ENCODE results near the gene ZSWIM5.
A peak's percentile ranks its signal among the peaks of the same experiment; 100 is the strongest.
"Not testable (repeated sequence)": the region's sequence is repeated elsewhere in the genome, so short reads cannot be mapped to it uniquely, and the experiment has no call there.

The ZSWIM5 gene

DNA sequence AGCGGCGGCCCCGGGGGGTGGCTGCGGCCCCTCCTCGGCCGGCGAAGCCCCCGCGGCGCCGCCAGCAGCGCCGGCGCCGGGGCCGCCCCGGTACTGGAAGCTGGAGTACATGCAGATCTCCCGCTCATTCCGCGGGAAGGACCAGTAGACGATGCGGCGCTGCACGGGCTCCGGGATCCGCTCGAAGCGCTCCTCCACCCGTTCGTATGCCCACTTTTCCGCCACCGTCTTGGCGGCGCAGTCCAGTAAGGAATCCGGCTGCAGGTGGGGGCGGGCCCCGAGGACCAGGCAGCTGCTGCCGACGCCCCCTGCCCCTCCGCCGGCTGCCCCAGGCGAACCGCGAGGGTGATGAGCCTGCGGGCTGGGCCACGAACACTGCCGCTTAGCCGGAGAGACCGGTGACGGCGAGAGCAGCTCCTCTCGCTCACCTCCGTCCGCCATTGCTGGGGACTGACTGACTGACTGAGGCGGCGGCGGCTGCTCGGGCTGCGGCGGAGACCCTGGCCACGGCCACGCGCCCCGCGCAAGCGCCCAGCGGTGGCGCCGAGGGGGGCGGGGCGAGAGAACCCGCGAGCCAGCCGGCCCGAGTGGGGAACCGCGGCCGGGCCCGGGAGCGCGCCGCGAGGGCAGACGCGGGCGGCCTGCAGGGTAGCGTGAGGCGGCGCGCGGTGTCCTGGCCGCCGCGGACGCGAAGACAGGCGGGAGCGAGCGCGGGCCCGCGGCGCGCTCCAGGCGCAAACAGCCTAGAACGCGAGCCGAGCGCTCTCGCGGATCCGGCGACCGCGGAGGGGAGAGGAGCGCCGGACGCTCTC lies at the start of gene ZSWIM5:
TSS of gene ZSWIM5 (minus strand) at position 696 of the 812 bp plus-strand sequence. CDS start at position 441, 255 bp downstream.
- Mint-ChIP-seq H3K9me3 (no peaks in the 10 kb centered on the region), H3K27me3 (peaks cover 67% of the 10 kb centered on the region), H3K4me3 (peak within 1 kb of the TSS; percentile 72), H3K36me3 (ENCODE audit: low read depth) (no peaks in the 10 kb centered on the region), H3K4me1 (ENCODE audit: low read depth) (peaks cover 17% of the 10 kb centered on the region), H3K27ac (no peak within 1 kb of the TSS)
- intact Hi-C loops (cut with micrococcal nuclease), result no loop called here

DNA sequence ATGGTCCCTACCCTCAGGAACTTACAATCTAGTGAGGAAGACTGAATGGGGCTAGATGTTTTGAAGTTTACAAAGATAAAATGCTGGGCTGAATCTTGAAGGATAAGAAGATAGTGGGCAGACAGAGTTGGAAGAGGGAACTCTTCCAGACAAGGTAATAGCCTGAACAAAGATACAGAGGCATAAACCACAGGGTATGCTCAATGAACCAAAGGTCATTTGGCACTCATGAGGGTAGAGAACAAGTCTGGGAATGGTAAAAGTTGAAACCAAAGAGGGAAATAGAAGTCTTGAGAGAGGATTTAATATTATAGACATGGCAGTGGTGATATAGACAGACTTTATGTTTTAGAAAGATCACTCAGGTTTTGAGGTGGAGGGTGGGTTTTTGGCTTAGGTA lies 48.1 kb upstream of the ZSWIM5 start:
- Mint-ChIP-seq H3K36me3 (ENCODE audit: low read depth) (no peaks in the 10 kb centered on the region), H3K4me3 (no peak overlapping the region), H3K27ac (no peak overlapping the region), H3K9me3 (peaks cover 27% of the 10 kb centered on the region), H3K4me1 (ENCODE audit: low read depth) (no peaks in the 10 kb centered on the region), H3K27me3 (peaks cover 2% of the 10 kb centered on the region)
- intact Hi-C loops (cut with micrococcal nuclease), result no loop called here

DNA sequence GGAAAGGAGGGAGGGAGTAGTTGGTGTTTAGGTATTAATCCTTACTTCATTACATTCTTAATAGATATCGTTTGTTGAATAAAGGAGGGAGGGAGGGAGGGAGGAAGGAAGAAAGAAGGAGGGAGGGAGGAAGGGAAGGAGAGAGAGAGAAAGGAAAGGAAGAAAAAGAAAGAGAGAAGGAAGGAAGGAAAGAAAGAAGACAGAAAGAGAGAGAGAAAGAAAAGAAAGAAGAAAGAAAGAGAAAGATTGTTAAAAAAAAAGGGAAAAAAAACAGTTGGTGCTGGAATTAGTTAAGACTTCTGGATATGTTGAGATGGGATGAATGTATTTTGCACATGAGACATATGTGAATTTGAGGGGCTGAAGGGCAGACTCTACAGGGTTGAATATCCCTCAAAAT lies 44.1 kb upstream of the ZSWIM5 start:
- intact Hi-C loops (cut with micrococcal nuclease), result no loop called here
- H3K9me3 Mint-ChIP-seq, result peaks cover 11% of the 10 kb centered on the region
- peaks cover 2% of the 10 kb centered on the region for H3K27me3 Mint-ChIP-seq
- no peak overlapping the region for H3K27ac Mint-ChIP-seq
- no peaks in the 10 kb centered on the region for H3K36me3 Mint-ChIP-seq (ENCODE audit: low read depth)
- no peaks in the 10 kb centered on the region for H3K4me1 Mint-ChIP-seq (ENCODE audit: low read depth)
- no peak overlapping the region for H3K4me3 Mint-ChIP-seq

DNA sequence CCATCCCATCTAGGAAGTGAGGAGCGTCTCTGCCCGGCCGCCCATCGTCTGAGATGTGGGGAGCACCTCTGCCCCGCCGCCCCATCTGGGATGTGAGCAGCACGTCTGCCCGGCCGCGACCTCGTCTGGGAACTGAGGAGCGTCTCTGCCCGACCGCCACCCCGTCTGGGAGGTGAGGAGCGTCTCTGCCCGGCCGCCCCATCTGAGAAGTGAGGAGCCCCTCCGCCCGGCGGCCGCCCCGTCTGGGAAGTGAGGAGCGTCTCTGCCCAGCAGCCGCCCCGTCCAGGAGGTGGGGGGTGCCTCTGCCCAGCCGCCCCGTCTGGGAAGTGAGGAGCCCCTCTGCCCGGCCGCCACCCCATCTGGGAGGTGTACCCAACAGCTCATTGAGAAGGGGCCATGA lies 41.6 kb upstream of the ZSWIM5 start:
- H3K4me1 Mint-ChIP-seq (ENCODE audit: low read depth); H3K36me3 Mint-ChIP-seq (ENCODE audit: low read depth); intact Hi-C loops (cut with micrococcal nuclease); H3K4me3 Mint-ChIP-seq; H3K27ac Mint-ChIP-seq; H3K27me3 Mint-ChIP-seq: not testable (repeated sequence)
- H3K9me3 Mint-ChIP-seq, result peaks cover 12% of the 10 kb centered on the region

DNA sequence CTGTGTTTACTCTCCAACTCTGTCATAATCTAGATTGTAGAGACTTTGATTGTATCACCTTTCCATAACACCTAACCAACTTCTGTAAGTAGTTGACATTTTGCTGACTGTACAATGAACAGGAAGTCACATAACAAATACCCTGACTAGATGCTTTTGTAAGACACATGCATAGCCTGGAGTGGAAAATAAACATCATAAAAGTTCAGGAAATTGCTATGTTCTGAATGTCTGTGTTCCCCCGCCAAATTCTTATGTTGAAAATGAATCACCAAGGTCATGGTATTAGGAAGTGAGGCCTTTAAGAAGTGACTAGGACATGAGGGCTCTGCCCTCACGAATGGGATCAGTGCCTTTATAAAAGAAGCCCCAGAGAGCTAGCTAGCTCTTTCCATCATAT lies 40.4 kb upstream of the ZSWIM5 start:
- Mint-ChIP-seq H3K9me3 (peaks cover 25% of the 10 kb centered on the region), H3K4me1 (ENCODE audit: low read depth) (no peaks in the 10 kb centered on the region), H3K4me3 (no peak overlapping the region), H3K27ac (no peak overlapping the region), H3K36me3 (ENCODE audit: low read depth) (no peaks in the 10 kb centered on the region), H3K27me3 (peaks cover 2% of the 10 kb centered on the region)
- intact Hi-C loops (cut with micrococcal nuclease), result no loop called here

DNA sequence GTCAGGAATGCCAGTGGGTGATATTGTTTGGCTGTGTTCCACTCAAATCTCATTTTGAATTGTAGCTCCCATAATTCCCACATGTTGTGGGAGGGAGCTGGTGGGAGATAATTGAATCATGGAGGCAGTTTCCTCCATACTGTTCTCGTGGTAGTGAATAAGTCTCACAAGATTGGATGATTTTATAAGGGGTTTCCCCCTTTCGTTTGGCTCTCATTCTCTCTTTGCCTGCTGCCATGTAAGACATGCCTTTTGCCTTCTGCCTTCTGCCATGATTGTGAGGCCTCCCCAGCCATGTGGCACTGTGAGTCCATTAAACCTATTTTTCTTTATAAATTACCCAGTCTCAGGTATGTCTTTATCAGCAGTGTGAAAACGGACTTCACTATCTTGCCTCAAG lies 40.0 kb upstream of the ZSWIM5 start:
- H3K36me3 Mint-ChIP-seq (ENCODE audit: low read depth); H3K27ac Mint-ChIP-seq; intact Hi-C loops (cut with micrococcal nuclease); H3K4me1 Mint-ChIP-seq (ENCODE audit: low read depth); H3K4me3 Mint-ChIP-seq; H3K27me3 Mint-ChIP-seq: not testable (repeated sequence)
- peaks cover 29% of the 10 kb centered on the region for H3K9me3 Mint-ChIP-seq

DNA sequence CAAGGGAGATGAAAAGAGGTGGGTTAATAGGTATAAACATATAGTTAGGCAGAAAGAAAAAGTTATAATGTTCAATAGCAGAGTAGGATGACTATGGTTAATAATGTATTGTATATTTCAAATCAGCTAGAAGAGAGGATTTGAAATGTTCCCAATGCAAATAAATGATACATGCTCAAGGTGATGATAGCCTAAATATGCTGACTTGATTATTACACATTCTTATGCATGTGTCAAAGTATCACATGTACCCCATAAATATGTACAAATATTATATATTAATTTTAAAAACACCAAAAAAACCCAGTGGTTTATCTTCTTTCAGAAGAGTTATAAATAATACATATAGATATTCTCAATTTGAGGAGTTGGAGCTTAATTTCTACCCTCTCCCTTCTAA lies 38.3 kb upstream of the ZSWIM5 start:
- no peak overlapping the region for H3K27ac Mint-ChIP-seq
- H3K4me1 Mint-ChIP-seq (ENCODE audit: low read depth), result no peaks in the 10 kb centered on the region
- intact Hi-C loops (cut with micrococcal nuclease), result no loop called here
- no peaks in the 10 kb centered on the region for H3K27me3 Mint-ChIP-seq
- no peaks in the 10 kb centered on the region for H3K36me3 Mint-ChIP-seq (ENCODE audit: low read depth)
- H3K9me3 Mint-ChIP-seq, result peaks cover 33% of the 10 kb centered on the region
- no peak overlapping the region for H3K4me3 Mint-ChIP-seq

DNA sequence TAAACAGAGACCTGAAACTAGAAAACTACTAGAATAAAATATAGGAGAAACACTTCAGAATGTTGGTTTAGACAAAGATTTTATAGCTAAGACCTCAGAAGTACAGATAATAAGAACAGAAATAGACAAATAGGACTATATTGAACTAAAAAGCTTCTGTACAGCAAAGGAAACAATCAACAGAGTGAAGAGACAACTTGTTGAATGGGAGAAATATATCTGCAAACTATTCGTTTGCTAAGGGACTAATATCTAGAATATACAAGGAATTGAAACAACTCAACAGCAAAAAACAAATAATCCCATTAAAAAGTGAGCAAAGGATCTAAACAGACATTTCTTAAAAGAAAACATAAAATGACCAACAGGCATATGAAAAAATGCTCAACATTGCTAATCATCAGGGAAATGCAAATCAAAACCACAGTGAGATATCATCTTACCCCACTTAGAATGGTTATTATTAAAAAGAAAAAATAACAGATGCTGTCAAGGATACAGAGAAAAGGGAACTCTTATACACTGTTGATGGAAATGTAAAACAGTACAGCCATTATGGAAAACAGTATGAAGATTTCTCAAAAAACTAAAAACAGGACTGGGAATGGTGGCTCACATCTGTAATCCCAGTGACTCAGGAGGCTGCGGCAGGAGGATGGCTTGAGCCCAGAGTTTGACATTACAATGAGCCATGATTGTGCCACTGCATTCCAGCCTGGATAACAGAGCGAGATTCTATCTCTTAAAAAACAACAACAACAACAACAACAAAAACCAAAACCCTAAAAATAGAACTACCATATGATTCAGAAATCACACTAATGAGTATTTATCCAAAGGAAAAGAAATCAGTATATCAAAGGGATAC lies 37.3 kb upstream of the ZSWIM5 start:
- Mint-ChIP-seq H3K4me1 (ENCODE audit: low read depth) (no peaks in the 10 kb centered on the region), H3K4me3 (no peak overlapping the region), H3K27me3 (no peaks in the 10 kb centered on the region), H3K27ac (no peak overlapping the region), H3K36me3 (ENCODE audit: low read depth) (no peaks in the 10 kb centered on the region), H3K9me3 (peaks cover 33% of the 10 kb centered on the region)
- intact Hi-C loops (cut with micrococcal nuclease), result no loop called here

DNA sequence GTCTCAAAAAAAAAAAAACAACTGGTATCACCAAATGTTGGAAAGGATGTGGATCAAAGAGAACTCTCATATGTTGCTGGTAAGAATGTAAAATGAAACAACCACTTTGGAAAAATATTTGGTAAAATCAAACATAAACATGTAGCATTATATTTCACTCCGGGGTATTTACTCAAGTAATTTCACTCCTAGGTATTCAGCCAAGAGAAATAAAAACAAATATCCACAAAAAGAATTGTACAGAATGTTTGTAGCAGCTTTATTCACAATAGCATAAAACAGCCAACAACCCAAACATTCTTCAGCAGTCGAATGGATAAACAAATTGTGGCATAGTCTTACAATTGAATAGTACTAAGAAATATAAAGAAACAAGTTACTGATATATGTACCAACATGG lies 32.4 kb upstream of the ZSWIM5 start:
- intact Hi-C loops (cut with micrococcal nuclease), result no loop called here
- no peaks in the 10 kb centered on the region for H3K27me3 Mint-ChIP-seq
- H3K4me3 Mint-ChIP-seq, result no peak overlapping the region
- H3K27ac Mint-ChIP-seq, result no peak overlapping the region
- H3K9me3 Mint-ChIP-seq, result peaks cover 22% of the 10 kb centered on the region
- no peaks in the 10 kb centered on the region for H3K4me1 Mint-ChIP-seq (ENCODE audit: low read depth)
- H3K36me3 Mint-ChIP-seq (ENCODE audit: low read depth), result no peaks in the 10 kb centered on the region

DNA sequence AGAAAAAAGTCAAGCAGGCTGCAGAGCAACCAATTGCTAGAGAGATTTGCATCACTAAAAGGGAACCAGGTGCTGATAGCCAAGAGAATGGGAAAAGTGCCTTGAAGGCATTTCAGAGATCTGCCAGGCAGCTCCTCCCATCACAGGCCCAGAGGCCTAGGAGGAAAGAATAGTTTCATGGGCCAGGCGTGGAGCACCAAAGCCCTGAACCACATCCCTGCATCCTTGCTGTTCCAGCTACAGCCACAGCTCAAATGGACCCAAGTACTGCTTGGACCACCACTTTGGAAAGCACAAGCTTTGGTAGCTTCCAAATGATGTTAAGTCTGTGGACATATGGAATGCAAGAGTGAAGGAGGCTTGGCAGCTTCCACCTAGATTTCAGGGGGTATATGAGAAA lies 29.7 kb upstream of the ZSWIM5 start:
- no peaks in the 10 kb centered on the region for H3K4me1 Mint-ChIP-seq (ENCODE audit: low read depth)
- peaks cover 2% of the 10 kb centered on the region for H3K9me3 Mint-ChIP-seq
- H3K27me3 Mint-ChIP-seq, result no peaks in the 10 kb centered on the region
- no peak overlapping the region for H3K4me3 Mint-ChIP-seq
- H3K36me3 Mint-ChIP-seq (ENCODE audit: low read depth), result no peaks in the 10 kb centered on the region
- no peak overlapping the region for H3K27ac Mint-ChIP-seq
- intact Hi-C loops (cut with micrococcal nuclease), result no loop called here

DNA sequence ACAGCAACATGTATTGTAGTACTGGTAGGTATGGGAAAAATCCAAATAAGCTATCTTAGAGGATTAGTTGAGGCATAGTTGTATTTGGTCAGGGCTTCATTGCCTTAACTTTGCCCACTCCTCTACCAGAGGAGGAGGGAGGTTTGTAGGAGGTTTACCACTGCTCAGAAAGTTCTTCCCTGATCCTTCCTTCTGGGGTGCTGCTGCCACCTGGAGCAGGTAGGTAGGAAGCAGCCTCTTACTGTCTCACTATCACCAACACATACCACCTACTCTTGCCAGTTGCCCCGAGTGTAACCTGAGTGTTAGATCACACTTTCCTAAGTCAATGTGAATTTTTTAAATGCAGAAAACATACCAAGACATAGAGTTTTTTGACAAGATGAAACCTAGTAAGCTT lies 24.1 kb upstream of the ZSWIM5 start:
- Mint-ChIP-seq H3K4me3 (no peak overlapping the region), H3K27ac (no peak overlapping the region), H3K9me3 (no peaks in the 10 kb centered on the region), H3K27me3 (peaks cover under 1% of the 10 kb centered on the region), H3K4me1 (ENCODE audit: low read depth) (no peaks in the 10 kb centered on the region), H3K36me3 (ENCODE audit: low read depth) (no peaks in the 10 kb centered on the region)
- intact Hi-C loops (cut with micrococcal nuclease), result no loop called here

DNA sequence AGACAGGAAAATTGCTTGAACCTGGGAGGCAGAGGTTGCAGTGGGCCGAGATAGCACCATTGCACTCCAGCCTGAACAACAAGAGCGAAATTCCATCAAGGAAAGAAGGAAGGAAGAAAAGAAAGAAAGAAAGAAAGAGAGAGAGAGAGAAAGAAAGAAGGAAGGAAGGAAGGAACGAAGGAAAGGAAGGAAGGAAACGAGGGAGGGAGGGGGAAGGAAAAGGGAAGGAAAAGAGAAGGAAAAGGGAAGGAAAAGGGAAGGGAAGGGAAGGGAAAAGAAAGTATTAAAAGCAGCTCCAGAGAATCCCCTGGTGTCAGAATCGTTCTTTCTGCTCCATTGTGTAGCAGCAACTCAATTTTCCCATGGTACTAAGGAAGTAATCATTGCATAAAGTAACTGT lies 19.2 kb upstream of the ZSWIM5 start:
- Mint-ChIP-seq H3K9me3 (no peaks in the 10 kb centered on the region), H3K4me3 (no peak overlapping the region), H3K36me3 (ENCODE audit: low read depth) (no peaks in the 10 kb centered on the region), H3K27me3 (peaks cover 5% of the 10 kb centered on the region), H3K4me1 (ENCODE audit: low read depth) (no peaks in the 10 kb centered on the region), H3K27ac (no peak overlapping the region)
- intact Hi-C loops (cut with micrococcal nuclease), result no loop called here

DNA sequence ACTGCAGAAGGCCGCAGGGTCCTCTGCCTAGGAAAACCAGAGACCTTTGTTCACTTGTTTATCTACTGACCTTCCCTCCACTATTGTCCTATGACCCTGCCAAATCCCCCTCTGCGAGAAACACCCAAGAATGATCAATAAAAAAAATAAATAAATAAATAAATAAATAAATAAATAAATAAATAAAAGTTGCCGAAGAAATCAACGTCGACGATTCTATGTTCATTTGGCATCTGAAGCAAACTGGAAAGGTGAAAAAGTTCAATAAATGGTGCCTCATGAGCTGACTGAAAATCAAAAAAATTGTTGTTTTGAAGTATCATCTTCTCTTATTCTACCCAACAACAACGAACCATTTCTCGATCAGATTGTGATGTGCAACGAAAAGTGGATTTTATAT lies 17.3 kb upstream of the ZSWIM5 start:
- H3K4me3 Mint-ChIP-seq; H3K36me3 Mint-ChIP-seq (ENCODE audit: low read depth); H3K27me3 Mint-ChIP-seq; H3K4me1 Mint-ChIP-seq (ENCODE audit: low read depth); H3K27ac Mint-ChIP-seq; H3K9me3 Mint-ChIP-seq; intact Hi-C loops (cut with micrococcal nuclease): not testable (repeated sequence)

DNA sequence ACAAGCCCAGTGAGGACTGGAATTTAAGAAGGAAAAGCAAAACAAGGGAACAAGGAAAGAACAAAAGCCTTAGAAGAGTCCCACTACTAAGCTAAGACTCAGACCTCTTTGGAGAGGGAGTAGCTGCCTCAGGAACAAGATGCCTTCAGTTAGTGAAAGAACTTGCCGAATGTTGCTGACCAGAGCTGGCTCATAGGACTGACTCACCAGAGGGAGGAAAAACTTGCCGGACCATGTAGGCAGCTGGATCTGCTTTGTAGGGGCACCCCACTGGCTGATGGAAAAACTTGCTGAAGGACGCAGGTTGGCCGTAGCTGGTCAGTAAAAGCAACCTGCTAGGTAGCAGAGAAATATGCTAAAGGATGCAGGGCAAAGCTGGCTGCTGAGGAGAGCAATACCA lies 15.3 kb upstream of the ZSWIM5 start:
- Mint-ChIP-seq H3K27me3 (peaks cover 5% of the 10 kb centered on the region), H3K36me3 (ENCODE audit: low read depth) (no peaks in the 10 kb centered on the region), H3K27ac (no peak overlapping the region), H3K4me1 (ENCODE audit: low read depth) (no peaks in the 10 kb centered on the region), H3K9me3 (no peaks in the 10 kb centered on the region), H3K4me3 (no peak overlapping the region)
- intact Hi-C loops (cut with micrococcal nuclease), result no loop called here

Data from dendritic cell treated with granulocyte-macrophage colony-stimulating factor and Interleukin-4, amounts not matched to agents 40 ng/mL and 50 ng/mL, for 4 days (primary cell).